Measurements from ENCODE around the gene YES1. TPM values are rescaled to one million over a fixed set of nuclear protein-coding genes. Genes with fewer than 3 reads are reported as not detected.

The YES1 gene
- total RNA-seq, 2 donors from 2014 or later, result 41.2 to 50.4 TPM

- DNase-seq (ENCODE audit: low spot score) (no peak), ATAC-seq (ENCODE audit: insufficient number of reproducible peaks, low FRiP score, low read depth) (no peak)
- Histone ChIP-seq H3K4me3 (no peak overlapping the region), H3K27ac (no peak overlapping the region), H3K9me3 (no peaks in the 10 kb centered on the region), H3K36me3 (no peaks in the 10 kb centered on the region), H3K4me1 (ENCODE audit: control insufficient read depth in 1 of 2, low read depth in 2 of 2) (peaks cover 0 to 8% of the 10 kb centered on the region in 2 donors), H3K27me3 (replicated peaks; ENCODE audit: insufficient read depth) (no peaks in the 10 kb centered on the region)
- TF ChIP-seq, protein P1, sequence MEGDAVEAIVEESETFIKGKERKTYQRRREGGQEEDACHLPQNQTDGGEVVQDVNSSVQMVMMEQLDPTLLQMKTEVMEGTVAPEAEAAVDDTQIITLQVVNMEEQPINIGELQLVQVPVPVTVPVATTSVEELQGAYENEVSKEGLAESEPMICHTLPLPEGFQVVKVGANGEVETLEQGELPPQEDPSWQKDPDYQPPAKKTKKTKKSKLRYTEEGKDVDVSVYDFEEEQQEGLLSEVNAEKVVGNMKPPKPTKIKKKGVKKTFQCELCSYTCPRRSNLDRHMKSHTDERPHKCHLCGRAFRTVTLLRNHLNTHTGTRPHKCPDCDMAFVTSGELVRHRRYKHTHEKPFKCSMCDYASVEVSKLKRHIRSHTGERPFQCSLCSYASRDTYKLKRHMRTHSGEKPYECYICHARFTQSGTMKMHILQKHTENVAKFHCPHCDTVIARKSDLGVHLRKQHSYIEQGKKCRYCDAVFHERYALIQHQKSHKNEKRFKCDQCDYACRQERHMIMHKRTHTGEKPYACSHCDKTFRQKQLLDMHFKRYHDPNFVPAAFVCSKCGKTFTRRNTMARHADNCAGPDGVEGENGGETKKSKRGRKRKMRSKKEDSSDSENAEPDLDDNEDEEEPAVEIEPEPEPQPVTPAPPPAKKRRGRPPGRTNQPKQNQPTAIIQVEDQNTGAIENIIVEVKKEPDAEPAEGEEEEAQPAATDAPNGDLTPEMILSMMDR (IDR thresholded peaks at IDR 0.05), result no peak
Measured at GRCh38 chr18:830315-830901, 18.4 kb upstream of the YES1 start.

DNA sequence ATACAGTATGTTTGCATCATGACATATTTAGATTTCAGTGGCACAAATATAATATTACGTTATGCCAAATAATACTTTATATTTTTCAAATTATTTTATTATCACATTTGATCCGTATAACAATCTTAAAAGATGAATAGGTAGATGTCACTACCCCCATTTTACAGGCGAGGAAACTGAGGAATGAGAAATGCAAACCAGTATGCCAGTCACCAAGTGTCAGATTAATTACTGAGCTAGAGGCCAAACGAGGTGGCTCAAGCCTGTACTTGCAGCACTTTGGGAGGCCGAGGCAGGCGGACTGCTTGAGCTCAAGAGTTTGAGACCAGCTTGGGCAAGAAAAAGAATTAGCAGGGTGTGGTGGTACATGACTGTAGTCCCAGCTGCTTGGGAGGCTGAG is 17.4 kb upstream of the YES1 start:
- Histone ChIP-seq H3K4me3 (no peak overlapping the region), H3K9me3 (no peaks in the 10 kb centered on the region), H3K4me1 (ENCODE audit: control insufficient read depth in 1 of 2, low read depth in 2 of 2) (peaks cover 0 to 8% of the 10 kb centered on the region in 2 donors), H3K27me3 (replicated peaks; ENCODE audit: insufficient read depth) (no peaks in the 10 kb centered on the region), H3K36me3 (no peaks in the 10 kb centered on the region), H3K27ac (no peak overlapping the region)
- ATAC-seq (ENCODE audit: insufficient number of reproducible peaks, low FRiP score, low read depth) (no peak), DNase-seq (ENCODE audit: low spot score) (no peak)
- TF ChIP-seq, protein P1 (IDR thresholded peaks at IDR 0.05), result no peak

DNA sequence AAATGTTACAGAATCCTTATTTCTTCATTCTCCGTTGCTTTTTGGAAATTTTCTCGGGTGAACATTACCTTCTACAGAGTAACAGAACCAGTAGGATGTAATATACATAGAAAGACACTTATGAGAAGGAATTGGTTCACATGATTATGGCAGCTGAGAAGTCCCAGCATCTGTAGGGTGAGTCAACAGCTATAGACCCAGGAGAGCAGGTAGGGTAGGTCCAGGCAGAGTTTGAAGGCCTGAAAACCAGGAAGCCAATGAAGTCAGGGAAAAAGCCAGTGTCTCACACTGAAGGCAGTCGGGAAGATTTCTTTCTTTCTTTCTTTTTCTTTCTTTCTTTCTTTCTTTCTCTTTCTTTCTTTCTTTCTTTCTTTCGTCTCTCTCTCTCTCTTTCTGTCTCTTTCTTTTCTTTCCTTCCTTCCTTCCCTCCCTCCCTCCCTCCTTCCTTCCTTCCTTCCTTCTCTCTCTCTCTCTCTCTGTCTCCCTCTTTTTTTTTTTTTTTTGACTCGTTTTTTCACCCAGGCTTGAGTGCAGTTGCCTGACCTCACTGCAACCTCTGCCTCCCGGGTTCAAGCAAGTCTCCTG is 15.1 kb upstream of the YES1 start:
- H3K27me3 ChIP-seq (replicated peaks; ENCODE audit: insufficient read depth), result no peaks in the 10 kb centered on the region
- peaks cover 0 to 8% of the 10 kb centered on the region in 2 donors for H3K4me1 ChIP-seq (ENCODE audit: control insufficient read depth in 1 of 2, low read depth in 2 of 2)
- H3K27ac ChIP-seq, result no peak overlapping the region
- ATAC-seq (ENCODE audit: insufficient number of reproducible peaks, low FRiP score, low read depth) (no peak), DNase-seq (ENCODE audit: low spot score) (no peak)
- no peaks in the 10 kb centered on the region for H3K9me3 ChIP-seq
- no peaks in the 10 kb centered on the region for H3K36me3 ChIP-seq
- TF ChIP-seq, protein P1 (IDR thresholded peaks at IDR 0.05), result no peak
- H3K4me3 ChIP-seq, result no peak overlapping the region

DNA sequence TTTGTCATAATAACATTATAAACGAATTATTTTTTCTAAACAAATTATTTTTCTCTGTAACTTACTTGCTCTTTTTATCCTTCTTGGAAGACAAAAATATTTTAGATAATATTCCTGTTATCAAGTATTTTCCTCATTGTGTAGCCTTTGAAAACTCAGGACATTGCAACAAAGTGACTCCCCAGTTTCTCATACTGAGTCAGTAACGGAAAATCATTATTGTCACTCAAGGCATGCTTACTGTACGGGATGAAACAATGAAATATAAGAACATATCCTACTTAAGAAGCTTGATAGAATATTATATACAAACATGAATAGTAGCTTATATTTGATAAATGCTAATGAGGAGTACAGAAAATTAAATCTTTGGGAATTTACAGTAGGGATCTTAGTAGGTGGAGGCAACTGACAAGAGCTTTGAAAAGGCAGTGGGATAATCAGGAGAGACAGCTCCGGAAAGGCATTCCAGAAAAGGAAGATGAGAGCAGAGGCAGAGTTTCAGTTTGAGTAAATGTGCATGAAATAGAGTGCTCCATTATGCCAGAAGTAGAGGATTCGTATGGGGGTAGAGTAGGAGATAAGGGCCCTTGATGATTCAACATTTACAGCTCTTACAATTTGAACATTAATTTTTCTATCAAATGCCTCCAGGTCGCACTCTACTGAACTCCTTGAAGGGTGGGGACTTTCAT is 14.0 kb upstream of the YES1 start:
- no peaks in the 10 kb centered on the region for H3K27me3 ChIP-seq (replicated peaks; ENCODE audit: insufficient read depth)
- no peaks in the 10 kb centered on the region for H3K9me3 ChIP-seq
- H3K4me1 ChIP-seq (ENCODE audit: control insufficient read depth in 1 of 2, low read depth in 2 of 2), result peaks cover 0 to 8% of the 10 kb centered on the region in 2 donors
- no peak overlapping the region for H3K4me3 ChIP-seq
- DNase-seq (ENCODE audit: low spot score) (no peak), ATAC-seq (ENCODE audit: insufficient number of reproducible peaks, low FRiP score, low read depth) (no peak)
- no peaks in the 10 kb centered on the region for H3K36me3 ChIP-seq
- TF ChIP-seq, protein P1 (IDR thresholded peaks at IDR 0.05), result no peak
- no peak overlapping the region for H3K27ac ChIP-seq

- TF ChIP-seq, protein P1 (IDR thresholded peaks at IDR 0.05), result no peak
- no peaks in the 10 kb centered on the region for H3K4me1 ChIP-seq (ENCODE audit: control insufficient read depth in 1 of 2, low read depth in 2 of 2)
- no peak overlapping the region for H3K27ac ChIP-seq
- ATAC-seq (ENCODE audit: insufficient number of reproducible peaks, low FRiP score, low read depth), result no peak
- H3K27me3 ChIP-seq (replicated peaks; ENCODE audit: insufficient read depth), result no peaks in the 10 kb centered on the region
- DNase-seq (ENCODE audit: low spot score), result no peak
- no peaks in the 10 kb centered on the region for H3K9me3 ChIP-seq
- no peak overlapping the region for H3K4me3 ChIP-seq
- no peaks in the 10 kb centered on the region for H3K36me3 ChIP-seq
Measured at GRCh38 chr18:824179-824578, 12.1 kb upstream of the YES1 start.

Data from thoracic aorta (tissue), 2 donors.